ENCODE results near the gene C17orf67. TPM values are rescaled to one million over a fixed set of nuclear protein-coding genes. Genes with fewer than 3 reads are reported as not detected.

C17orf67 gene
- polyA plus RNA-seq, 1 donor from 2014 or later = 0.15 TPM

DNA sequence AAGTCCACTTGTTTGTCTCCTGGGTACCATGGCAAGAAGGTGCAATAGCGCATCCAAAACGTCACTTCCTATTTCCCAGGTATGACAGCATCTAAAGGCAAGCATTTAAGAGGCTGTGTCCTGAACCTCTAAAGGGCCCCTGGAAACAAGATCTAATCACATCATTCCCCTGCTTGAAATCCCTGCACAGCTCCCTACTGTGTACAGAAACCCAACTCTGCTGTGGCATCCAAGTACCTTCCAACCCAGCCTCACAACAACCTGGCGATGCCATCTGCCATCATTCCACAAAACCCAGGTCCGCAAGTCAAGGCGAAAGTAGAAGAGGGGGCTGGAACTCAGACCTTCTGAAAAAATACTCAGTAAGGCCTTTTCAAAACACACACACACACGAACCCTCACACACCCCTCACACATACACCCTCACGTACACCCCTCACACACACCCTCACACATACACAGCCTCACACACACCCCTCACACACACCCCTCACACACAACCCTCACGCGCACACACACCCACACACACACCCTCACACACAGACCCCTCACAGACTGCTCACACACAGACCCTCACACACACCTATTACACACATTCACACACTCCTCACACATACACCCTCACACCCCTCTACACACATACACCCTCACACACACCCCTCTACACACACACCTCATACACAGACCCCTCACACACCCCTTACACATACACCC, 24.5 kb downstream of the C17orf67 start:
- Histone ChIP-seq H4K20me1 (ENCODE audit: insufficient read depth) (no peaks in the 10 kb centered on the region), H2AFZ (ENCODE audit: low read depth, low read length) (no peak overlapping the region), H3K9me2 (ENCODE audit: insufficient read depth, low read length) (no peaks in the 10 kb centered on the region), H3K27me3 (ENCODE audit: insufficient read depth, low read depth, low read length) (no peaks in the 10 kb centered on the region), H3K4me3 (ENCODE audit: low read length) (no peak overlapping the region), H3F3A (ENCODE audit: insufficient read depth, low read length, poor library complexity, severe bottlenecking) (no peaks in the 10 kb centered on the region), H3K27ac (ENCODE audit: low read length) (no peak overlapping the region), H3K9ac (ENCODE audit: low read length) (no peak overlapping the region), H3K4me2 (ENCODE audit: low read length) (no peak overlapping the region), H3K9me3 (ENCODE audit: low read length) (no peaks in the 10 kb centered on the region), H3K79me2 (replicated peaks; ENCODE audit: insufficient read depth, low read length) (no peaks in the 10 kb centered on the region), H3K36me3 (ENCODE audit: insufficient read depth, low read length) (no peaks in the 10 kb centered on the region)
- TF ChIP-seq, protein P1, sequence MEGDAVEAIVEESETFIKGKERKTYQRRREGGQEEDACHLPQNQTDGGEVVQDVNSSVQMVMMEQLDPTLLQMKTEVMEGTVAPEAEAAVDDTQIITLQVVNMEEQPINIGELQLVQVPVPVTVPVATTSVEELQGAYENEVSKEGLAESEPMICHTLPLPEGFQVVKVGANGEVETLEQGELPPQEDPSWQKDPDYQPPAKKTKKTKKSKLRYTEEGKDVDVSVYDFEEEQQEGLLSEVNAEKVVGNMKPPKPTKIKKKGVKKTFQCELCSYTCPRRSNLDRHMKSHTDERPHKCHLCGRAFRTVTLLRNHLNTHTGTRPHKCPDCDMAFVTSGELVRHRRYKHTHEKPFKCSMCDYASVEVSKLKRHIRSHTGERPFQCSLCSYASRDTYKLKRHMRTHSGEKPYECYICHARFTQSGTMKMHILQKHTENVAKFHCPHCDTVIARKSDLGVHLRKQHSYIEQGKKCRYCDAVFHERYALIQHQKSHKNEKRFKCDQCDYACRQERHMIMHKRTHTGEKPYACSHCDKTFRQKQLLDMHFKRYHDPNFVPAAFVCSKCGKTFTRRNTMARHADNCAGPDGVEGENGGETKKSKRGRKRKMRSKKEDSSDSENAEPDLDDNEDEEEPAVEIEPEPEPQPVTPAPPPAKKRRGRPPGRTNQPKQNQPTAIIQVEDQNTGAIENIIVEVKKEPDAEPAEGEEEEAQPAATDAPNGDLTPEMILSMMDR (IDR thresholded peaks at IDR 0.05; ENCODE audit: poor library complexity, severe bottlenecking) = no peak
- no peak for TF ChIP-seq EP300 (conservative IDR thresholded peaks at IDR 0.05; ENCODE audit: poor library complexity, severe bottlenecking)

GRCh38 chr17:56808503-56808902, 25.2 kb downstream of the C17orf67 start:
- no peaks in the 10 kb centered on the region for H3K36me3 ChIP-seq (ENCODE audit: insufficient read depth, low read length)
- H3K9ac ChIP-seq (ENCODE audit: low read length) = no peak overlapping the region
- no peak overlapping the region for H3K4me2 ChIP-seq (ENCODE audit: low read length)
- no peaks in the 10 kb centered on the region for H3F3A ChIP-seq (ENCODE audit: insufficient read depth, low read length, poor library complexity, severe bottlenecking)
- H3K27me3 ChIP-seq (ENCODE audit: insufficient read depth, low read depth, low read length) = no peaks in the 10 kb centered on the region
- no peaks in the 10 kb centered on the region for H3K79me2 ChIP-seq (replicated peaks; ENCODE audit: insufficient read depth, low read length)
- H3K27ac ChIP-seq (ENCODE audit: low read length) = no peak overlapping the region
- no peaks in the 10 kb centered on the region for H3K9me2 ChIP-seq (ENCODE audit: insufficient read depth, low read length)
- no peak overlapping the region for H3K4me3 ChIP-seq (ENCODE audit: low read length)
- no peak overlapping the region for H2AFZ ChIP-seq (ENCODE audit: low read depth, low read length)
- no peaks in the 10 kb centered on the region for H4K20me1 ChIP-seq (ENCODE audit: insufficient read depth)
- H3K9me3 ChIP-seq (ENCODE audit: low read length) = no peaks in the 10 kb centered on the region
- TF ChIP-seq TAF1 (IDR thresholded peaks at IDR 0.05; ENCODE audit: low read depth) = no peak
- TF ChIP-seq, protein P1 (IDR thresholded peaks at IDR 0.05; ENCODE audit: poor library complexity, severe bottlenecking) = no peak
- TF ChIP-seq SMC3 (conservative IDR thresholded peaks at IDR 0.05; ENCODE audit: poor library complexity) = no peak
- TF ChIP-seq RAD21 (conservative IDR thresholded peaks at IDR 0.05) = no peak
- TF ChIP-seq POLR2AphosphoS5 (IDR thresholded peaks at IDR 0.05) = no peak
- TF ChIP-seq EZH2 (IDR thresholded peaks at IDR 0.05; ENCODE audit: borderline replicate concordance, insufficient read depth, low read length, poor library complexity, severe bottlenecking) = no peak
- TF ChIP-seq, protein P2, sequence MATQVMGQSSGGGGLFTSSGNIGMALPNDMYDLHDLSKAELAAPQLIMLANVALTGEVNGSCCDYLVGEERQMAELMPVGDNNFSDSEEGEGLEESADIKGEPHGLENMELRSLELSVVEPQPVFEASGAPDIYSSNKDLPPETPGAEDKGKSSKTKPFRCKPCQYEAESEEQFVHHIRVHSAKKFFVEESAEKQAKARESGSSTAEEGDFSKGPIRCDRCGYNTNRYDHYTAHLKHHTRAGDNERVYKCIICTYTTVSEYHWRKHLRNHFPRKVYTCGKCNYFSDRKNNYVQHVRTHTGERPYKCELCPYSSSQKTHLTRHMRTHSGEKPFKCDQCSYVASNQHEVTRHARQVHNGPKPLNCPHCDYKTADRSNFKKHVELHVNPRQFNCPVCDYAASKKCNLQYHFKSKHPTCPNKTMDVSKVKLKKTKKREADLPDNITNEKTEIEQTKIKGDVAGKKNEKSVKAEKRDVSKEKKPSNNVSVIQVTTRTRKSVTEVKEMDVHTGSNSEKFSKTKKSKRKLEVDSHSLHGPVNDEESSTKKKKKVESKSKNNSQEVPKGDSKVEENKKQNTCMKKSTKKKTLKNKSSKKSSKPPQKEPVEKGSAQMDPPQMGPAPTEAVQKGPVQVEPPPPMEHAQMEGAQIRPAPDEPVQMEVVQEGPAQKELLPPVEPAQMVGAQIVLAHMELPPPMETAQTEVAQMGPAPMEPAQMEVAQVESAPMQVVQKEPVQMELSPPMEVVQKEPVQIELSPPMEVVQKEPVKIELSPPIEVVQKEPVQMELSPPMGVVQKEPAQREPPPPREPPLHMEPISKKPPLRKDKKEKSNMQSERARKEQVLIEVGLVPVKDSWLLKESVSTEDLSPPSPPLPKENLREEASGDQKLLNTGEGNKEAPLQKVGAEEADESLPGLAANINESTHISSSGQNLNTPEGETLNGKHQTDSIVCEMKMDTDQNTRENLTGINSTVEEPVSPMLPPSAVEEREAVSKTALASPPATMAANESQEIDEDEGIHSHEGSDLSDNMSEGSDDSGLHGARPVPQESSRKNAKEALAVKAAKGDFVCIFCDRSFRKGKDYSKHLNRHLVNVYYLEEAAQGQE (IDR thresholded peaks at IDR 0.05; ENCODE audit: borderline replicate concordance) = no peak
- no peak for TF ChIP-seq EP300 (conservative IDR thresholded peaks at IDR 0.05; ENCODE audit: poor library complexity, severe bottlenecking)

Data from neural cell (in vitro differentiated cells).